BJ (cell line): ENCODE measurements around the gene SCARB1. TPM values are rescaled to one million over a fixed set of nuclear protein-coding genes. Genes with fewer than 3 reads are reported as not detected.

Source experiments
- CTCF ChIA-PET: fragments of 350-600 bp; formaldehyde crosslinking; extraction: SDS; loops from one replicate; lab custom pipeline; 2021; ENCODE audit warnings: antibody characterized with exemption, inconsistent platforms; lab: Yijun Ruan, JAX
- POLR2A ChIA-PET: fragments of 300-600 bp; sonication (Branson Sonifier 250); formaldehyde crosslinking; extraction: SDS; loops from one replicate; lab custom pipeline; 2021; ENCODE audit warnings: antibody characterized with exemption; lab: Charles Lee
- DNase-seq: peaks from one replicate; pipeline ENCODE4 v3.0.0-alpha.2; 2011; ENCODE audit warnings: low read depth
- H3K27me3 ChIP-seq: 2 replicates; pipeline ENCODE4 v1.6.0; 2011; ENCODE audit warnings: low read length; ENCODE audit not compliant: control insufficient read depth, insufficient read depth
- H3K36me3 ChIP-seq: 2 replicates; pipeline ENCODE4 v1.5.1; 2011; ENCODE audit warnings: low read length; ENCODE audit not compliant: control insufficient read depth, insufficient read depth
- H3K4me3 ChIP-seq: 2 replicates; pipeline ENCODE4 v1.5.1; 2011; ENCODE audit warnings: low read depth, mild to moderate bottlenecking, control low read depth, low read length
- polyA plus RNA-seq: library from polyadenylated mRNA; depleted of rRNA; stranded (reverse); fragments of >200 nt; gene quantifications from 2 replicates; pipeline ENCODE4 v1.2.3, GENCODE V29; 2011
- TF ChIP-seq, protein P1 (sequence below): IDR thresholded peaks from 2 replicates; pipeline ENCODE4 v1.5.1; 2011; ENCODE audit warnings: low read depth, mild to moderate bottlenecking, control low read depth, inconsistent platforms, low read length, moderate library complexity; ENCODE audit not compliant: insufficient read depth

The SCARB1 gene
- polyA plus RNA-seq, 1 experiment, result 38.4 TPM

DNA sequence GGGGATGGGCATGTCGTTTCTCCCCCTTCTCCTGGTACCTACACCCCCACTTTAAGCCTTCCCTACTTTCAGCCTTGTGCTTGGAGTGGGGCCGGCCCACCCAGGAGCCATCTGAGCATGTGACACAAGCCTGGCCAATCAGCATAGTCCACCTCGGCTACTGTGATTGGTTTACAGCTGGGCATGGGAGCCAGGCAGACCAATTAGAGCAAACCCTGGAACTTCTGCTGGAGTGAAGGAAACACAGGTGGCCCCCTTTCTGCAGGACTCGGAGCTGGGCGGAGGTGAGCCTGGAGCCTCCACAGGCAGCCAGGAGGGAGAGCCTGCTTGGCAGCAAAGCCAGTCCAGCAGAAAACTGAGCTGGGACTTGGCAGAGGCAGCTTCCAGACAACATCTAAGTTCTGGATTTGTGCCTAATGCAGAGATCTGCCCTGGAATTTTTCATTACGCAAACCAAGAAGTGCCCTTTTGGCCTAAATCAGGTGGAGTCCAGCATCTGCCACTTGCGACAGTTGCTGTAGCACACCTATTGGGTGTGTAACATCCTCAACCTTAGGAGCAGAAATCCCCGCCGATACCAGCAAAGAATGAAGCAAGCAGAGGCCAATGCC is 59.5 kb downstream of the SCARB1 start:
- ChIA-PET CTCF (no interaction called here), POLR2A (no interaction called here)
- no peaks in the 10 kb centered on the region for H3K27me3 ChIP-seq
- TF ChIP-seq, protein P1, sequence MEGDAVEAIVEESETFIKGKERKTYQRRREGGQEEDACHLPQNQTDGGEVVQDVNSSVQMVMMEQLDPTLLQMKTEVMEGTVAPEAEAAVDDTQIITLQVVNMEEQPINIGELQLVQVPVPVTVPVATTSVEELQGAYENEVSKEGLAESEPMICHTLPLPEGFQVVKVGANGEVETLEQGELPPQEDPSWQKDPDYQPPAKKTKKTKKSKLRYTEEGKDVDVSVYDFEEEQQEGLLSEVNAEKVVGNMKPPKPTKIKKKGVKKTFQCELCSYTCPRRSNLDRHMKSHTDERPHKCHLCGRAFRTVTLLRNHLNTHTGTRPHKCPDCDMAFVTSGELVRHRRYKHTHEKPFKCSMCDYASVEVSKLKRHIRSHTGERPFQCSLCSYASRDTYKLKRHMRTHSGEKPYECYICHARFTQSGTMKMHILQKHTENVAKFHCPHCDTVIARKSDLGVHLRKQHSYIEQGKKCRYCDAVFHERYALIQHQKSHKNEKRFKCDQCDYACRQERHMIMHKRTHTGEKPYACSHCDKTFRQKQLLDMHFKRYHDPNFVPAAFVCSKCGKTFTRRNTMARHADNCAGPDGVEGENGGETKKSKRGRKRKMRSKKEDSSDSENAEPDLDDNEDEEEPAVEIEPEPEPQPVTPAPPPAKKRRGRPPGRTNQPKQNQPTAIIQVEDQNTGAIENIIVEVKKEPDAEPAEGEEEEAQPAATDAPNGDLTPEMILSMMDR, result no peak
- H3K36me3 ChIP-seq, result peaks cover 2% of the 10 kb centered on the region; the same call in 1 of the 2 replicates
- no peak for DNase-seq
- H3K4me3 ChIP-seq, result no peak overlapping the region

DNA sequence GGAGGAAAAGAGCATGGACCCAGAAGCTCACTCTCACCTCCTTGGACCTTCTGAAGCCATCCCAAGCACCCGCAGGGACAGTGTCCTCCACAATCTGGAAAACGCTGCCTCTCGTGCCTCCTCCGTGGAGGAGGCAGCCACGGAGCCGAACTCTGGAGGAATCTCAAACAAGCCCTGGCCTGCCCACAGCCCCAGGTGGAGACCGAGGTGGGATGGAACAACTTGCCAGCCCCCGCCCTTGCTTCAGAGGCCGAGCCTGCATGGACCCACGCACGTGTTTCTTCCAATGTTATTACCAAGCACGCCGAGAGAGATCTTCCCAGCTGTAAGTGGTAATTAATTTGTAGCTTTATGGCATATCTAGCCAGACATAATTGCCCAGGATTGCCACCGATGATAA is 61.3 kb downstream of the SCARB1 start:
- CTCF ChIA-PET, result no interaction called here
- POLR2A ChIA-PET, result no interaction called here
- TF ChIP-seq, protein P1, result no peak
- peaks cover 4% of the 10 kb centered on the region; the same call in 1 of the 2 replicates for H3K36me3 ChIP-seq
- no peaks in the 10 kb centered on the region for H3K27me3 ChIP-seq
- no peak overlapping the region for H3K4me3 ChIP-seq
- no peak for DNase-seq

DNA sequence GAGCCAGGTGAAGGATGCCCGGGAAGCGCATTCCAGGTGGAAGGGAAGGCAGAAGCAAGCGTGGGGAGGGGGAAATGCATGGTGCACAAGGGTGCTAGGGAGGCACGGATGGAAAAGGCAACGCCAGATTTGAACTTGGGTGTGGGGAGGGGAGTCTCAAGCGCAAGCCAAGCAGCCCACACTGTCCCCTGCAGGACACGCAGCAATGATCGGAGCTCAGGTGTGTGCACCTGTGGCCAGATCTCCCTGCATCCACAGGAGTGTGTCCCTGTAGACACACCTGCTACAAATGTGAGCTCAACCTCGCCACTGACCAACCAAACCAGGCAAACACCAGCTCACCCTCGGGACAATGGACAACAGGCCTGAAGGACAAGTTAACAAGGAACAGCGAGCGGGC is 63.2 kb downstream of the SCARB1 start:
- ChIA-PET CTCF (interaction anchor here (1.7 kb wide), 1 partner anchor 10 kb away, joined by 3 read pairs; no protein-coding TSS in a partner anchor), POLR2A (no interaction called here)
- no peaks in the 10 kb centered on the region for H3K27me3 ChIP-seq
- TF ChIP-seq, protein P1, result no peak
- no peak overlapping the region for H3K4me3 ChIP-seq
- DNase-seq, result no peak
- H3K36me3 ChIP-seq, result peaks cover 4% of the 10 kb centered on the region; the same call in 1 of the 2 replicates

DNA sequence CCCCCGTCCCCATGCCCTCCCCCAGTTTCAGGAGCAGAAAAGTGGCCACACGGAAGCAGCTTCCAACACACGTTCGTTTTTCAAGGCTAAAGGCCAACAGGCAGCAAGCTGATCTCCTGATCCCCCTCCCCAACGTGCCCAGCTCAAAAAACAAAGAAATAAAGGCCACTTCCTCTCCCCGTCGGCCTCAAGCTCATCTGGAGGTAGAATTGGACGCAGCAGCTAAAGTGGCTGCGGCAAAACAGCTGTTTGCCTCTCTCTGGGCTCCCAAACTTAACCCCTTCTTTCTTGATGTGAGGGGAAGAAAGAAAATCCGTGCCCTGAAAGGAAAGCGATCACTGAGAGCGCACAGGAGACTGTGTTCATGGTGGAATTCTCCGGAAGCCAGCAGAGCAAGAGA is 66.3 kb downstream of the SCARB1 start:
- H3K36me3 ChIP-seq, result 0 out of 2 replicates have a peak, but pooled peaks cover 2% of the 10 kb centered on the region
- H3K4me3 ChIP-seq, result no peak overlapping the region
- ChIA-PET CTCF (interaction anchor here (0.9 to 3.8 kb wide), 2 partner anchors 10 to 109 kb away, joined by 3 to 15 read pairs; no protein-coding TSS in a partner anchor), POLR2A (no interaction called here)
- no peak for DNase-seq
- TF ChIP-seq, protein P1, result no peak
- H3K27me3 ChIP-seq, result no peaks in the 10 kb centered on the region

DNA sequence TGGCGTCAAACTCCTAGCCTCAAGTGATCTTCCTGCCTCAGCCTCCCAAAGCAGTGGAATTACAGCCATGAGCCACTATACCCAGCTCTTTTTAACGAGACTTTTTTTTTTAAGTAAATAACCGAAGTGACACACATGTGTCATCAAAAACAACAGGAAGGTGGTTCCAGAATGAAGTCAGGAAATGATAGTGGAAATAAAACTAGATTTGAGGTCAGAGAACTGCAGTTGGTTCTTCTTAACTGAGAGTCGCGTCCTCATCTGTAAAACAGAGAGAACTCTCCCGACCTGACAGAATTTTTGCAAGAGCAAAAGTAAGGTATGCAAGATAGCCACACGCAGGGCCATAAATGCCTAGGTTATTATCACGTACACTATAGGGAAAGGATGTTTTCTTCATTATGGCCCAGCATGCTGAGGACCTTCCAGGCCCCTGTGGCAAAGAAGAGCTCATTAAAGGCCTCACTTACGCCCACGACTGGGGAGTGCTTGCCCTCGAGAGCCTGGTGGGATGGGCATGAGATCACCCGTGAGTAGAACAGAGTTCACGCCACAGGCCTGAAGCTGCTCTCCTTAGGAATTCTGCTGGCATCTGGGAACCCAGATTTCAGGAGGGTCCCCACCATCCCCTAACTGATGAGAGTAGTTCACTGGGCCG is 67.2 kb downstream of the SCARB1 start:
- TF ChIP-seq, protein P1, result no peak
- no peak for DNase-seq
- POLR2A ChIA-PET, result no interaction called here
- CTCF ChIA-PET, result interaction anchor here (0.9 to 3.8 kb wide), 2 partner anchors 9 to 110 kb away, joined by 3 to 15 read pairs; no protein-coding TSS in a partner anchor
- H3K27me3 ChIP-seq, result no peaks in the 10 kb centered on the region
- H3K4me3 ChIP-seq, result no peak overlapping the region
- H3K36me3 ChIP-seq, result peaks cover 4% of the 10 kb centered on the region; the same call in 1 of the 2 replicates
